ENCODE data around the gene CDK19. TPM values are rescaled to one million over a fixed set of nuclear protein-coding genes. Genes with fewer than 3 reads are reported as not detected.

Gene CDK19
- total and polyA plus RNA-seq, 2 experiments from 2014 or later, result 7.7 to 10.1 TPM

DNA sequence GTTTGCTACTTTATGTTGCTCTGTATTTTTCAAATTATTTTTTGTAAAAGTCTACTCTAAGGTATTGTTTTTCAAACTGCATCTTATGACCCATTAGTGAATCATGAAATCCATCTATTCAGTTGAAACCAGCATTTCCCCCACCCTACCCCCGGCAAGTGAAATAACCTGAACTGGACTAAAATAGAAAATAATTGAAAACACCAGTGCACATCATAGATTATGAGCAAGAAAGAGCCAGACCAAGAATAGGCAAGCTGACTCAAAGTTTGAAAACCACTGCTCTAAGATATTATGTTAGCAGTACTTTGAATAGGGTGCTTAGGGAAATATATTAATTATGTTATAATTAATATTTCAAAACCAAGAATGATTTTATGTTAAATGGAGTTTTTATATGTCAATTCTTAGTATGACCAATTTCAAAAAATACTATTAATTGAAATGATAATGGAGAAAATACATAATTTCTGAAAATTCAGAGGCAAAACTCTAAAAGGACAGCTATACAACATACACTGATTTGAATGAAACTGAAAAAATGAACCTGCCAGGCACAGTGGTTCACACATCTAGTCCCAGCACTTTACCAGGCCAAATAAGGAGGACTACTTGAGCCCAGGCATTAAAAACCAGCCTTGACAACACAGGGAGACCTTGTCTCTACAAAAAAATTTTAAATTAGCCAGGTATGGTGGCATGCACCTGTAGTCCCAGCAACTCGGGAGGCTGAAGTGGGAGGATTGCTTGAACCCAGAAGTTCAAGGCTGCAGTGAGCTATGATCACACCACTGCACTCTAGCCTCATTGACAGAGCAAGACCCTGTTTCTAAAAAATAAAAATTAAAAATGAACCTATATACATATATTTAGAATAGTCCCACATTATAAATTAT lies 112.0 kb downstream of the CDK19 start (continued):
- TF ChIP-seq JUNB (IDR thresholded peaks at IDR 0.05; ENCODE audit: unreplicated experiment) (no peak), CTCF (conservative IDR thresholded peaks at IDR 0.05; ENCODE audit: low read depth in 2 of 2) (no peak), ZNF114 (CRISPR knock-in tag; IDR thresholded peaks at IDR 0.05) (no peak), ETS1 (IDR thresholded peaks at IDR 0.05) (no peak), POLR2AphosphoS5 (IDR thresholded peaks at IDR 0.05; ENCODE audit: low read depth) (no peak), STAT1 (IDR thresholded peaks at IDR 0.05; ENCODE audit: unreplicated experiment) (no peak)
- TF ChIP-seq, protein P1, sequence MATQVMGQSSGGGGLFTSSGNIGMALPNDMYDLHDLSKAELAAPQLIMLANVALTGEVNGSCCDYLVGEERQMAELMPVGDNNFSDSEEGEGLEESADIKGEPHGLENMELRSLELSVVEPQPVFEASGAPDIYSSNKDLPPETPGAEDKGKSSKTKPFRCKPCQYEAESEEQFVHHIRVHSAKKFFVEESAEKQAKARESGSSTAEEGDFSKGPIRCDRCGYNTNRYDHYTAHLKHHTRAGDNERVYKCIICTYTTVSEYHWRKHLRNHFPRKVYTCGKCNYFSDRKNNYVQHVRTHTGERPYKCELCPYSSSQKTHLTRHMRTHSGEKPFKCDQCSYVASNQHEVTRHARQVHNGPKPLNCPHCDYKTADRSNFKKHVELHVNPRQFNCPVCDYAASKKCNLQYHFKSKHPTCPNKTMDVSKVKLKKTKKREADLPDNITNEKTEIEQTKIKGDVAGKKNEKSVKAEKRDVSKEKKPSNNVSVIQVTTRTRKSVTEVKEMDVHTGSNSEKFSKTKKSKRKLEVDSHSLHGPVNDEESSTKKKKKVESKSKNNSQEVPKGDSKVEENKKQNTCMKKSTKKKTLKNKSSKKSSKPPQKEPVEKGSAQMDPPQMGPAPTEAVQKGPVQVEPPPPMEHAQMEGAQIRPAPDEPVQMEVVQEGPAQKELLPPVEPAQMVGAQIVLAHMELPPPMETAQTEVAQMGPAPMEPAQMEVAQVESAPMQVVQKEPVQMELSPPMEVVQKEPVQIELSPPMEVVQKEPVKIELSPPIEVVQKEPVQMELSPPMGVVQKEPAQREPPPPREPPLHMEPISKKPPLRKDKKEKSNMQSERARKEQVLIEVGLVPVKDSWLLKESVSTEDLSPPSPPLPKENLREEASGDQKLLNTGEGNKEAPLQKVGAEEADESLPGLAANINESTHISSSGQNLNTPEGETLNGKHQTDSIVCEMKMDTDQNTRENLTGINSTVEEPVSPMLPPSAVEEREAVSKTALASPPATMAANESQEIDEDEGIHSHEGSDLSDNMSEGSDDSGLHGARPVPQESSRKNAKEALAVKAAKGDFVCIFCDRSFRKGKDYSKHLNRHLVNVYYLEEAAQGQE (IDR thresholded peaks at IDR 0.05; ENCODE audit: unreplicated experiment), result no peak

GRCh38 chr6:110699780-110700179 lies 115.5 kb downstream of the CDK19 start:
- H3K4me3 ChIP-seq, result no peak overlapping the region
- DNase-seq (ENCODE audit: low spot score), result peak; percentile 28
- H3K27ac ChIP-seq (ENCODE audit: low read depth), result no peak overlapping the region
- H3K4me1 Mint-ChIP-seq, result no peaks in the 10 kb centered on the region
- 0 out of 3 replicates have a peak, but pooled peaks cover 8% of the 10 kb centered on the region for H3K9me3 Mint-ChIP-seq
- no peak for TF ChIP-seq ZNF462 (CRISPR knock-in tag; IDR thresholded peaks at IDR 0.05)
- no peak for TF ChIP-seq NANOG (IDR thresholded peaks at IDR 0.05; ENCODE audit: borderline replicate concordance)
- TF ChIP-seq EZH2 (IDR thresholded peaks at IDR 0.05; ENCODE audit: low read depth, unreplicated experiment), result no peak
- TF ChIP-seq POLR2AphosphoS5 (IDR thresholded peaks at IDR 0.05; ENCODE audit: low read depth), result no peak
- TF ChIP-seq ZNF331 (CRISPR knock-in tag; IDR thresholded peaks at IDR 0.05; ENCODE audit: low read depth), result no peak
- peaks cover 3% of the 10 kb centered on the region; the same call in 1 of the 2 replicates for H4K20me1 ChIP-seq (replicated peaks; ENCODE audit: insufficient read depth)
- H3K9me2 ChIP-seq (ENCODE audit: insufficient read depth), result no peaks in the 10 kb centered on the region
- no peak overlapping the region for H3K4me2 ChIP-seq
- no peak overlapping the region for H3K4me3 Mint-ChIP-seq
- peaks cover 3% of the 10 kb centered on the region for H3K27me3 Mint-ChIP-seq (ENCODE audit: insufficient read depth, low read depth, poor library complexity)
- H3K36me3 ChIP-seq (ENCODE audit: insufficient read depth), result no peaks in the 10 kb centered on the region
- peaks cover 12% of the 10 kb centered on the region; the same call in 2 of the 3 replicates for H3K36me3 Mint-ChIP-seq (ENCODE audit: low read depth)
- H3K4me1 ChIP-seq (ENCODE audit: insufficient read depth), result no peaks in the 10 kb centered on the region
- peaks cover 7% of the 10 kb centered on the region; the same call in 1 of the 2 replicates for H3K79me2 ChIP-seq (replicated peaks; ENCODE audit: insufficient read depth)
- no peak overlapping the region for H3K27ac Mint-ChIP-seq
- no peaks in the 10 kb centered on the region for H3F3A ChIP-seq (replicated peaks; ENCODE audit: low read depth)
- H3K27me3 ChIP-seq (ENCODE audit: insufficient read depth), result no peaks in the 10 kb centered on the region
- ATAC-seq, result peak; percentile 58; the same call in 2 of the 3 replicates
- H2AFZ ChIP-seq, result no peak overlapping the region
